ENCODE results near the gene ADAMTS17.
"Not testable (repeated sequence)": the region's sequence is repeated elsewhere in the genome, so short reads cannot be mapped to it uniquely, and the experiment has no call there.

The ADAMTS17 gene

GRCh38 chr15:99951511-99951910 lies 390.3 kb downstream of the ADAMTS17 start:
- DNase-seq (ENCODE audit: low read depth) = no peak

- DNase-seq (ENCODE audit: low read depth) = no peak
Measured at GRCh38 chr15:99944131-99944530, 397.6 kb downstream of the ADAMTS17 start.

GRCh38 chr15:99943466-99943865 lies 398.3 kb downstream of the ADAMTS17 start:
- no peak for DNase-seq (ENCODE audit: low read depth)

GRCh38 chr15:99932676-99933402 lies 408.9 kb downstream of the ADAMTS17 start:
- DNase-seq (ENCODE audit: low read depth) = no peak

- DNase-seq (ENCODE audit: low read depth) = no peak
Measured at GRCh38 chr15:99931703-99932603, 409.8 kb downstream of the ADAMTS17 start.

GRCh38 chr15:99930696-99931095 lies 411.1 kb downstream of the ADAMTS17 start:
- DNase-seq (ENCODE audit: low read depth) = no peak

GRCh38 chr15:99929266-99929665 lies 412.5 kb downstream of the ADAMTS17 start:
- no peak for DNase-seq (ENCODE audit: low read depth)

GRCh38 chr15:99928429-99928981 lies 413.3 kb downstream of the ADAMTS17 start:
- no peak for DNase-seq (ENCODE audit: low read depth)

GRCh38 chr15:99926532-99926931 lies 415.2 kb downstream of the ADAMTS17 start:
- not testable (repeated sequence) for DNase-seq (ENCODE audit: low read depth)

- no peak for DNase-seq (ENCODE audit: low read depth)
Measured at GRCh38 chr15:99925661-99926461, 415.9 kb downstream of the ADAMTS17 start.

GRCh38 chr15:99923711-99924110 lies 418.1 kb downstream of the ADAMTS17 start:
- no peak for DNase-seq (ENCODE audit: low read depth)
